ENCODE data around the gene BCAS2. TPM values are rescaled to one million over a fixed set of nuclear protein-coding genes. Genes with fewer than 3 reads are reported as not detected.
A peak's percentile ranks its signal among the peaks of the same experiment; 100 is the strongest.

BCAS2 gene
- total and polyA plus RNA-seq, 2 experiments from 2014 or later, result 44.4 to 67.1 TPM

DNA sequence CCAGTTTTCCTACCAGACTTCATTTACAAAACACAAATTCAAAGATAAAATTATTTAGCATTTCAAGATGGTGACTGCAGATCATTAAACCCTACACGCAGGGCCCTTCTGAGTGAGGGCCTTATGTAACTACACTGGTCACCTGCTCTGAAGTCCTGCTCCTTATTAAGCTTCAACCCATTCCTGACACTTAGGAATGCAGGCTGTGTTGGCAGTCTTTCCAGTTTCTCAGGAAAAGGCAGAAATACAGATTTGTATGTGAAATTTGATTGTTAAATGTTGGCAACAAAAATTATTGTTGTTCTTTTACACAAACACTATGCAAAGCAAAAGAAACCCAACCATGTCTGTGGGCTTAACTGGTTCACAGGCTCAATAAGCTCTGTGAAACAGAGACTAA lies 25.8 kb upstream of the BCAS2 start:
- no peak for DNase-seq
- no peak overlapping the region for H3K27ac ChIP-seq
- H3F3A ChIP-seq (ENCODE audit: insufficient read depth), result no peaks in the 10 kb centered on the region
- no peaks in the 10 kb centered on the region for H3K27me3 ChIP-seq (replicated peaks; ENCODE audit: insufficient read depth)
- in situ Hi-C loops (cut with MboI), result no loop called here
- H3K9me3 ChIP-seq (ENCODE audit: low read depth), result no peaks in the 10 kb centered on the region
- no peaks in the 10 kb centered on the region for H3K4me1 ChIP-seq (ENCODE audit: insufficient read depth)
- peaks cover 18% of the 10 kb centered on the region; the same call in 1 of the 2 replicates for H3K36me3 ChIP-seq (ENCODE audit: low read depth)
- no peak overlapping the region for H3K4me2 ChIP-seq (ENCODE audit: unreplicated experiment)
- no peaks in the 10 kb centered on the region for H4K20me1 ChIP-seq (ENCODE audit: insufficient read depth)
- no peak overlapping the region for H3K9ac ChIP-seq
- no peak for TF ChIP-seq EZH2 (IDR thresholded peaks at IDR 0.05; ENCODE audit: insufficient read depth, poor library complexity, severe bottlenecking)
- TF ChIP-seq EZH2phosphoT487 (IDR thresholded peaks at IDR 0.05; ENCODE audit: insufficient read depth, low read depth), result no peak
- H2AFZ ChIP-seq, result no peak overlapping the region
- 96 to 100% methylated on average over 1 of the region's 1 CpG for WGBS, 2 experiments (ENCODE audit: low coverage in 1 of 2, low lambda C conversion rate in 2 of 2, missing lambda C conversion rate in 2 of 2)
- no peaks in the 10 kb centered on the region for H3K9me2 ChIP-seq (ENCODE audit: insufficient read depth)
- no peak overlapping the region for H3K4me3 ChIP-seq
- H3K79me2 ChIP-seq (ENCODE audit: insufficient read depth), result no peaks in the 10 kb centered on the region

DNA sequence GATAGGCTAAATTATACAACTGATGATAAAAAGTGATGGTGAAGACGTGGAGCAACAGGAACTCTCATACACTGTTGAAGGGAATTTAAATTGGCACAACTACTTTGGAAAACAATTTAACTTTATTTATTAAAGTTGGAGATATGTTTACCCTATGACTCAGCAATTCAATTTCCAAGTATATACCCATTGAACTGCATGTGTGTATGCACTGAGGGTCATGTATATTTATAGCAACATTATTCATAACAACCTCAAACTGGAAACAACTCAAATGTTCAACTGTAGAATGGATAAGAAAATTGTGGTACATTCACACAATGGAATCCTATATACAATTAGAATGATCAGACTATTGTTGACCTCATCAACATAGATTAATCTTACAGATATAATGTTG lies 16.5 kb upstream of the BCAS2 start:
- H3K4me1 ChIP-seq (ENCODE audit: insufficient read depth), result no peaks in the 10 kb centered on the region
- no peak overlapping the region for H3K4me2 ChIP-seq (ENCODE audit: unreplicated experiment)
- no peak overlapping the region for H3K4me3 ChIP-seq
- H3F3A ChIP-seq (ENCODE audit: insufficient read depth), result no peaks in the 10 kb centered on the region
- no peaks in the 10 kb centered on the region for H3K9me3 ChIP-seq (ENCODE audit: low read depth)
- no peaks in the 10 kb centered on the region for H3K27me3 ChIP-seq (replicated peaks; ENCODE audit: insufficient read depth)
- peaks cover 25% of the 10 kb centered on the region; the same call in 1 of the 2 replicates for H3K36me3 ChIP-seq (ENCODE audit: low read depth)
- H4K20me1 ChIP-seq (ENCODE audit: insufficient read depth), result no peaks in the 10 kb centered on the region
- 77 to 87% methylated on average over 1 of the region's 1 CpG for WGBS, 2 experiments (ENCODE audit: low coverage in 1 of 2, low lambda C conversion rate in 2 of 2, missing lambda C conversion rate in 2 of 2)
- no peak overlapping the region for H2AFZ ChIP-seq
- no peaks in the 10 kb centered on the region for H3K79me2 ChIP-seq (ENCODE audit: insufficient read depth)
- no peak for TF ChIP-seq EZH2 (IDR thresholded peaks at IDR 0.05; ENCODE audit: insufficient read depth, poor library complexity, severe bottlenecking)
- TF ChIP-seq EZH2phosphoT487 (IDR thresholded peaks at IDR 0.05; ENCODE audit: insufficient read depth, low read depth), result no peak
- DNase-seq, result peak; percentile 10
- H3K27ac ChIP-seq, result no peak overlapping the region
- H3K9me2 ChIP-seq (ENCODE audit: insufficient read depth), result no peaks in the 10 kb centered on the region
- H3K9ac ChIP-seq, result no peak overlapping the region
- in situ Hi-C loops (cut with MboI), result no loop called here

DNA sequence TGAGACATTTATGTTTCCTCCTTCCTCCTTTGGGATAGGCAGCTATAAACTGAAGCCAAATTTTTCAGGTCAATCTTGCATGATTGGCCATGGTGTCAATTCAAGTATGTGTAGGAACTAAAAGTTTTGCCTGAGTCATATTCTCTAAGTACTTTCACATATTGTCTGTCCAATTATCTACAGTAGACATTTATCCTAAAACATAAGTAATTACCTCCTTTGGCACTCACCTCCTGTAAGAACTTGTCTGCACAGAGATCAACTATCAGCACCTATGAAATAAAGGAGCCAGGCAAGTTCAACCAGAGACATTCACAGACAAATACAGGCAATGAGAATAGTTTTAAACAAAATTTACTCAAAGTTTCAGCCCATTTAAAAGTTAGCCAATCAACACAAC lies 14.2 kb upstream of the BCAS2 start:
- no peak for DNase-seq
- Histone ChIP-seq H3K9me3 (ENCODE audit: low read depth) (no peaks in the 10 kb centered on the region), H3K4me1 (ENCODE audit: insufficient read depth) (no peaks in the 10 kb centered on the region), H3K36me3 (ENCODE audit: low read depth) (peaks cover 17% of the 10 kb centered on the region; the same call in 1 of the 2 replicates), H3K79me2 (ENCODE audit: insufficient read depth) (no peaks in the 10 kb centered on the region), H4K20me1 (ENCODE audit: insufficient read depth) (no peaks in the 10 kb centered on the region), H3K27ac (no peak overlapping the region), H3K9me2 (ENCODE audit: insufficient read depth) (no peaks in the 10 kb centered on the region), H2AFZ (no peak overlapping the region), H3K9ac (no peak overlapping the region), H3K4me3 (no peak overlapping the region), H3K27me3 (replicated peaks; ENCODE audit: insufficient read depth) (no peaks in the 10 kb centered on the region), H3K4me2 (ENCODE audit: unreplicated experiment) (no peak overlapping the region), H3F3A (ENCODE audit: insufficient read depth) (no peaks in the 10 kb centered on the region)
- no peak for TF ChIP-seq EZH2 (IDR thresholded peaks at IDR 0.05; ENCODE audit: insufficient read depth, poor library complexity, severe bottlenecking)
- no peak for TF ChIP-seq EZH2phosphoT487 (IDR thresholded peaks at IDR 0.05; ENCODE audit: insufficient read depth, low read depth)
- in situ Hi-C loops (cut with MboI), result no loop called here

DNA sequence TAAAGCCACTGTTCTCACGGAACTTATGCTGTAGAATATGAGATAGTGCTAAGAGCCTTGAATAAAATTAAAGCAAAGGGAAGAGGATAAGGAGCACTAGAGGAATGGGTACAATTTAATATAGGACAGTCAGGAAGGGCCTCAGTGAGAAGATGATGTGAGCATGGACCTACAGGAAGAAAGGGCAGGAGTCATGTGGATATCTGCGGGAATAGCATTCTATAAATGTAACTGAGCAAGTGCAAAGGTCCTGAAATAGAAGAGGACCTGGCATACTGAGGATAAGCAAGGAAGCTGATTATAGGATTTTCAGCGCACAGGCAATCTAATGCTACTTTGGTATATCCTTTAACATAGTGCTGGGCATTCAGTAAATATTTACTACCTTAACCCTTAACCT lies 12.6 kb upstream of the BCAS2 start:
- no peaks in the 10 kb centered on the region for H3K79me2 ChIP-seq (ENCODE audit: insufficient read depth)
- no peak overlapping the region for H3K27ac ChIP-seq
- no peak for TF ChIP-seq EZH2phosphoT487 (IDR thresholded peaks at IDR 0.05; ENCODE audit: insufficient read depth, low read depth)
- no peak for TF ChIP-seq EZH2 (IDR thresholded peaks at IDR 0.05; ENCODE audit: insufficient read depth, poor library complexity, severe bottlenecking)
- no peak overlapping the region for H2AFZ ChIP-seq
- H3K9me3 ChIP-seq (ENCODE audit: low read depth), result no peaks in the 10 kb centered on the region
- no peaks in the 10 kb centered on the region for H3K4me1 ChIP-seq (ENCODE audit: insufficient read depth)
- H3K4me2 ChIP-seq (ENCODE audit: unreplicated experiment), result no peak overlapping the region
- no peak overlapping the region for H3K9ac ChIP-seq
- DNase-seq, result no peak
- H3F3A ChIP-seq (ENCODE audit: insufficient read depth), result no peaks in the 10 kb centered on the region
- WGBS, 2 experiments (ENCODE audit: low coverage in 1 of 2, low lambda C conversion rate in 2 of 2, missing lambda C conversion rate in 2 of 2), result 95 to 98% methylated on average over 3 of the region's 3 CpGs
- no peaks in the 10 kb centered on the region for H3K27me3 ChIP-seq (replicated peaks; ENCODE audit: insufficient read depth)
- peaks cover 11% of the 10 kb centered on the region; the same call in 1 of the 2 replicates for H3K36me3 ChIP-seq (ENCODE audit: low read depth)
- no peaks in the 10 kb centered on the region for H3K9me2 ChIP-seq (ENCODE audit: insufficient read depth)
- no peaks in the 10 kb centered on the region for H4K20me1 ChIP-seq (ENCODE audit: insufficient read depth)
- in situ Hi-C loops (cut with MboI), result no loop called here
- no peak overlapping the region for H3K4me3 ChIP-seq

DNA sequence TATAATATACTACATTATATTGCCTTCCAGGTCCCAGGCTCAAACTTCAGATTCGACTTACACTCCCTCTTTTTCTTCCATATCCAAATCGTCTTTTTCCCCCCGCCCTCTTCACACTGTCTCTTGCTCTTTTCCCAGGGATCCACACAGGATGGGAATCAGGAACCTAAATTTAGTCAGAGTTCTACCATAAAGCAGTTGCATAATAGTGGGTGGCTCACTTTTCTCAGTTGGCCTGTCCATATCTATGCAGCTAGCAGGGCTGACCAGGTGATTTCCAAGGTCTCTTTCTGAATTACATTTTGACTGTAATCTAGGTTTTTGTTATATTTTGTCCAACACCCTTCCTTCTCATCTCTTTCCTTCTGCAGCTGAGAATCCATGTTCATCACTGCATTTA lies 7.7 kb upstream of the BCAS2 start:
- Histone ChIP-seq H3K4me1 (ENCODE audit: insufficient read depth) (no peaks in the 10 kb centered on the region), H3K79me2 (ENCODE audit: insufficient read depth) (no peaks in the 10 kb centered on the region), H4K20me1 (ENCODE audit: insufficient read depth) (no peaks in the 10 kb centered on the region), H3K4me3 (no peak overlapping the region), H3F3A (ENCODE audit: insufficient read depth) (no peaks in the 10 kb centered on the region), H3K27ac (no peak overlapping the region), H3K9me3 (ENCODE audit: low read depth) (no peaks in the 10 kb centered on the region), H3K36me3 (ENCODE audit: low read depth) (peaks cover 4% of the 10 kb centered on the region; the same call in 1 of the 2 replicates), H2AFZ (no peak overlapping the region), H3K9ac (no peak overlapping the region), H3K4me2 (ENCODE audit: unreplicated experiment) (no peak overlapping the region), H3K27me3 (replicated peaks; ENCODE audit: insufficient read depth) (no peaks in the 10 kb centered on the region), H3K9me2 (ENCODE audit: insufficient read depth) (no peaks in the 10 kb centered on the region)
- in situ Hi-C loops (cut with MboI), result no loop called here
- 59 to 72% methylated on average over 3 of the region's 3 CpGs for WGBS, 2 experiments (ENCODE audit: low coverage in 1 of 2, low lambda C conversion rate in 2 of 2, missing lambda C conversion rate in 2 of 2)
- DNase-seq, result no peak
- TF ChIP-seq EZH2 (IDR thresholded peaks at IDR 0.05; ENCODE audit: insufficient read depth, poor library complexity, severe bottlenecking), result no peak

Data from GM23248 (cell line).